Trophoblast cell (in vitro differentiated cells and primary cell): Measurements from ENCODE around the gene SKI.

Experiments
- DNase-seq, 2 donors: peaks; one replicate each; pipeline ENCODE4 v3.0.0-alpha.2; 2016
- H2AFZ ChIP-seq: 2 replicates; pipeline ENCODE4 v1.6.1; 2013; ENCODE audit warnings: low read length, moderate library complexity, mild to moderate bottlenecking; ENCODE audit not compliant: insufficient read depth, poor library complexity
- H2AK5ac ChIP-seq: 2 replicates; pipeline ENCODE4 v1.6.1; 2013; ENCODE audit warnings: mild to moderate bottlenecking, low read length
- H2BK120ac ChIP-seq: 2 replicates; pipeline ENCODE4 v1.6.1; 2013; ENCODE audit warnings: low read length, mild to moderate bottlenecking, moderate library complexity; ENCODE audit not compliant: insufficient read depth, poor library complexity
- H2BK12ac ChIP-seq: 2 replicates; pipeline ENCODE4 v1.6.1; 2013; ENCODE audit warnings: mild to moderate bottlenecking, low read length, moderate library complexity
- H2BK5ac ChIP-seq: 2 replicates; pipeline ENCODE4 v1.6.1; 2013; ENCODE audit warnings: low read length, low read depth, moderate library complexity, mild to moderate bottlenecking; ENCODE audit not compliant: poor library complexity
- H3K14ac ChIP-seq: 2 replicates; pipeline ENCODE4 v1.6.1; 2013; ENCODE audit warnings: mild to moderate bottlenecking, low read length
- H3K18ac ChIP-seq: 2 replicates; pipeline ENCODE4 v1.6.1; 2013; ENCODE audit warnings: mild to moderate bottlenecking, low read length
- H3K23ac ChIP-seq: 2 replicates; pipeline ENCODE4 v1.6.1; 2013; ENCODE audit warnings: low read length
- H3K27ac ChIP-seq: 2 replicates; pipeline ENCODE4 v1.5.1; 2013; ENCODE audit warnings: low read depth, mild to moderate bottlenecking, inconsistent platforms, low read length, moderate library complexity
- H3K27me3 ChIP-seq: 2 replicates; pipeline ENCODE4 v1.6.1; 2013; ENCODE audit warnings: inconsistent platforms, mild to moderate bottlenecking, low read length, moderate library complexity; ENCODE audit not compliant: insufficient read depth
- H3K36me3 ChIP-seq, 2 experiments: 1 replicate in 1 of 2; 2 replicates in 1 of 2; pipeline ENCODE4 v1.6.1; 2013; ENCODE audit warnings: low read length in 2 of 2, mild to moderate bottlenecking in 2 of 2, moderate library complexity in 1 of 2; ENCODE audit not compliant: insufficient read depth in 2 of 2, control insufficient read depth in 1 of 2
- H3K4ac ChIP-seq: 2 replicates; pipeline ENCODE4 v1.6.1; 2013; ENCODE audit warnings: low read depth, mild to moderate bottlenecking, low read length, moderate library complexity
- H3K4me1 ChIP-seq, 2 experiments: 1 replicate in 1 of 2; 2 replicates in 1 of 2; pipeline ENCODE4 v1.6.1; 2013; ENCODE audit warnings: low read length in 2 of 2, mild to moderate bottlenecking in 2 of 2, moderate library complexity in 1 of 2; ENCODE audit not compliant: insufficient read depth in 2 of 2, control insufficient read depth in 1 of 2
- H3K4me2 ChIP-seq: 2 replicates; pipeline ENCODE4 v1.6.1; 2013; ENCODE audit warnings: inconsistent platforms, mild to moderate bottlenecking, low read length, moderate library complexity
- H3K4me3 ChIP-seq: 2 replicates; pipeline ENCODE4 v1.5.1; 2013; ENCODE audit warnings: mild to moderate bottlenecking, low read depth, low read length, inconsistent platforms
- H3K79me1 ChIP-seq: one replicate; pipeline ENCODE4 v1.6.1; 2013; ENCODE audit warnings: low read length
- H3K79me2 ChIP-seq: 2 replicates; pipeline ENCODE4 v1.6.1; 2013; ENCODE audit warnings: low read length, mild to moderate bottlenecking; ENCODE audit not compliant: control insufficient read depth, insufficient read depth, poor library complexity
- H3K9ac ChIP-seq: 2 replicates; pipeline ENCODE4 v1.6.1; 2013; ENCODE audit warnings: mild to moderate bottlenecking, low read length
- H3K9me3 ChIP-seq: 2 replicates; pipeline ENCODE4 v1.6.1; 2013; ENCODE audit warnings: low read depth, mild to moderate bottlenecking, control low read depth, inconsistent platforms, low read length; ENCODE audit not compliant: insufficient read depth
- H4K12ac ChIP-seq: 2 replicates; pipeline ENCODE4 v1.6.1; 2013; ENCODE audit warnings: low read depth, mild to moderate bottlenecking, low read length, moderate library complexity
- H4K8ac ChIP-seq: 2 replicates; pipeline ENCODE4 v1.6.1; 2013; ENCODE audit warnings: low read depth, mild to moderate bottlenecking, low read length, moderate library complexity
- H4K91ac ChIP-seq: one replicate; pipeline ENCODE4 v1.6.1; 2013; ENCODE audit warnings: low read depth, mild to moderate bottlenecking, low read length, moderate library complexity
- WGBS: extraction: QIAGEN DNeasy Blood & Tissue Kit; methylation state at CpG from one replicate; pipeline ENCODE4 v1.1.7; 2013; ENCODE audit warnings: missing lambda C conversion rate; ENCODE audit not compliant: insufficient read length, insufficient coverage; ENCODE audit errors: extremely low coverage; 5-methylcytosine and 5-hydroxymethylcytosine counted together

Gene SKI

DNA sequence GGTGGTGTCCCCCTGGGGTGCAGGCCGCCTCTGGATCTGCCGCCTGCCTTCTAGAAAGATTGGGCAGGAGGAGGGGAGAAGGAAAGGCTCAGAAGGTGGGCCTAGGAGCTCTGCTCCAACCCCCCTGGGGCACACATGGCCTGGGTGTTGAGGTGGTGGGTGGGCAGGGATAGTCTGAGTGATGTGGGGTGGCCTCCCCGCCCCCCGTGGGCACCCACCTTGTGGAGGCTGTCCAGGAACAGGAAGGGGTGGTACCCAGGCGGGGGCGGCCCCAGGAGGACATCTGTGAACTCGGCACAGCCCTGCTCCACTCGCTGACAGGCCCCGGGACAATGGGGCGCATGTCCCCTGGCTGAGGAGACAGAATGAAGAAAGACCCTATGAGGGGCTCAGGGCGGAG, 108.4 kb downstream of the SKI start:
- Histone ChIP-seq H4K8ac (no peak overlapping the region), H3K23ac (no peak overlapping the region), H2BK120ac (no peak overlapping the region), H3K4ac (no peak overlapping the region), H3K4me2 (no peak overlapping the region), H4K12ac (no peak overlapping the region), H2BK5ac (no peak overlapping the region), H3K9me3 (peaks cover 6% of the 10 kb centered on the region), H3K79me2 (no peaks in the 10 kb centered on the region), H3K14ac (no peak overlapping the region), H2AK5ac (no peak overlapping the region), H3K4me1 (no peaks in the 10 kb centered on the region), H4K91ac (no peak overlapping the region), H3K79me1 (no peaks in the 10 kb centered on the region), H3K27ac (no peak overlapping the region), H3K9ac (no peak overlapping the region), H3K18ac (no peak overlapping the region), H2AFZ (no peak overlapping the region), H3K4me3 (no peak overlapping the region), H3K27me3 (no peaks in the 10 kb centered on the region), H3K36me3 (no peaks in the 10 kb centered on the region), H2BK12ac (no peak overlapping the region)
- no peak for DNase-seq
- WGBS = no CpG with 5 or more reads among the region's 11 CpGs

DNA sequence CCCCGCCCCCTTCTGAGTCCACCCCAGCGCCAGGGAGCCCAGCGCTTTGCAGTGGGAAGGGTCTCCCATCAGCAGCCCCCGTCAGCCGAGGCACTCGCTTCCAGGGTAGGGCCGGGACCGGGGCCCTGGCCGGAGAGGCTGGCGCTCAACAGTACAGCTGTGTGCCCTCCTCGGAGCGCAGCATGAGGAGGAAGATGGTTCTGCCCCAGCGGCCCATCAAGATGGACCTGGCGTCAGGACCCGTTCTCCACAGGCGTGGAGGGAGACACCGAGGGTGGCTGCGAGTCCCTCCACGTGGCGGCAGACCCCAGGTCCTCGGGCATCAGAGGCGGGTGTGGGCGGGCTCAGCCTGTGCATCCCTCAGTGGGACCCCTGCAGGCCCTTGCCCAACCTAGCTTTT, 109.0 kb downstream of the SKI start:
- WGBS = no CpG with 5 or more reads among the region's 23 CpGs
- Histone ChIP-seq H3K9me3 (peaks cover 1% of the 10 kb centered on the region), H3K79me1 (no peaks in the 10 kb centered on the region), H3K4me2 (no peak overlapping the region), H4K8ac (no peak overlapping the region), H3K4me3 (no peak overlapping the region), H3K14ac (no peak overlapping the region), H3K27ac (no peak overlapping the region), H3K23ac (no peak overlapping the region), H3K4ac (no peak overlapping the region), H3K36me3 (no peaks in the 10 kb centered on the region), H3K27me3 (no peaks in the 10 kb centered on the region), H2BK120ac (no peak overlapping the region), H3K79me2 (no peaks in the 10 kb centered on the region), H3K4me1 (no peaks in the 10 kb centered on the region), H2BK5ac (no peak overlapping the region), H3K9ac (no peak overlapping the region), H4K91ac (no peak overlapping the region), H4K12ac (no peak overlapping the region), H3K18ac (no peak overlapping the region), H2AK5ac (no peak overlapping the region), H2BK12ac (no peak overlapping the region), H2AFZ (no peak overlapping the region)
- no peak for DNase-seq

DNA sequence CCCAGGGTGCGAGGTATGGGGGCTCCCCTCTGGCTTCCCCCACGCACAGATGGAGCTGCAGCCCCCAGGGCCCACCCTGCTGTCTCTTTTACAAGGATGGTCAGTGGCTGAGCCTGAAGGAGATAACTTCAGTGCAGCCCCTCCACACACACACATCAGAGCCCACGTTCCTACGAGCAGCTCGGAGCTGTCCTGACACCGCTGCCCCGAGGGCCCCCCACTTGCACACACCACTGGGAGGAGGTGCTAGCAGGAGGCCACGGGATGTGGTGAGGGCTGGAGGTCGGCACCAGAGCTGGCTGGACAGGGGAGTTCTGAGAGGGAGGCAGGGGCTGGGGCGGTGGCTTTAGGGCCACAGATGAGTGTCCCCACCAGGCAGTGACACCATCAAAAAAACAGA, 109.4 kb downstream of the SKI start:
- no peak overlapping the region for H2BK12ac ChIP-seq
- no peak overlapping the region for H2BK5ac ChIP-seq
- H3K9me3 ChIP-seq = no peaks in the 10 kb centered on the region
- H4K8ac ChIP-seq = no peak overlapping the region
- H2BK120ac ChIP-seq = no peak overlapping the region
- H3K14ac ChIP-seq = no peak overlapping the region
- H4K91ac ChIP-seq = no peak overlapping the region
- no peak overlapping the region for H2AFZ ChIP-seq
- H3K27ac ChIP-seq = no peak overlapping the region
- H3K79me2 ChIP-seq = no peaks in the 10 kb centered on the region
- H3K27me3 ChIP-seq = no peaks in the 10 kb centered on the region
- H3K18ac ChIP-seq = no peak overlapping the region
- no peaks in the 10 kb centered on the region for H3K4me1 ChIP-seq
- H3K4me3 ChIP-seq = no peak overlapping the region
- H3K23ac ChIP-seq = no peak overlapping the region
- H2AK5ac ChIP-seq = no peak overlapping the region
- DNase-seq = no peak
- H3K4ac ChIP-seq = no peak overlapping the region
- H3K9ac ChIP-seq = no peak overlapping the region
- no peak overlapping the region for H3K4me2 ChIP-seq
- H3K36me3 ChIP-seq = no peaks in the 10 kb centered on the region
- WGBS = no CpG with 5 or more reads among the region's 10 CpGs
- no peak overlapping the region for H4K12ac ChIP-seq
- H3K79me1 ChIP-seq = no peaks in the 10 kb centered on the region

DNA sequence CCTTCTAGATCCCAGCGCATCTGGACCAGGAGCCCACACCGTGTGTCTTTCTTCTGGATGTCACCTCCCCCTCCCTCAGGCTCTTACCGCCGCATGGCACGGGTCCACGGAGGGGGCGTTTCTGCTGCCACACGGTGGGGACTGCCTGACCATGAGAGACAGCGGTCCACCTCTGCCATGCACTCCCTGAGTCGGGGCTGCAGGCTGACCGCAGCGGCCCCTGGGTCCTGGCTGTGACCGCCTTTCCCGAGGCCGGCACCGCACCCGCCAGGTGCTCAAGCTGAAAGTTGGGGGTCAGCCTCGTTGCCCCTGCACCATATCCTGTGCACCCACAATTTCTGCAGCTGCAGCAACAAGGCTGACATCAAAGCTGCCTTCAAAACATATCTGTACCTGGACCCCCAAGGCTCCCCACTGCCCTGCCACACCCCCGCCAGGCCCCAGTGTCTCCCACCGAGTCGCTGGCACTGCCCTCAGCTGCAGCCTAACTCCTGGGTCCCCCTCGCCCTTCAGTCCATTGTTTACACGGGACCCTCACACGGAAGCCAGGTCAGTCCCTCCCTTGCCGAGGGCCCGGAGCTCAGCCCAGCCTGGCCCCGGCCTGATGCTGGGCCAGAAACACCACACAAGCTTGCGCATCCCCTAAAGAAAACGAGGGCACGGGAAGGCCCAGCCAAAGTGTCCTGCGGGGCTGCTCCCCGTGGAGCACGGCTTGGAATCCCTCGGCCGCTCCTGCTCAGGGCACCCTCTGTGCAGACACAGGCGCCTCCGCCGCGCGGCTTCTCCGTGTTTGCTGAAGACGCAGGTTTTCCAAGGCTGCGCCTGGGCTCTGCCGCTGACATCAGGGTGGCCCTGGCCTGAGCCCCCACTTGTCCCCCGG, 111.3 kb downstream of the SKI start:
- H4K12ac ChIP-seq = no peak overlapping the region
- no peak overlapping the region for H3K4me2 ChIP-seq
- H2AFZ ChIP-seq = no peak overlapping the region
- H2BK120ac ChIP-seq = no peak overlapping the region
- H3K79me1 ChIP-seq = no peaks in the 10 kb centered on the region
- H3K14ac ChIP-seq = no peak overlapping the region
- no peaks in the 10 kb centered on the region for H3K36me3 ChIP-seq
- H3K4me1 ChIP-seq = no peaks in the 10 kb centered on the region
- no peaks in the 10 kb centered on the region for H3K9me3 ChIP-seq
- H4K91ac ChIP-seq = no peak overlapping the region
- H3K18ac ChIP-seq = no peak overlapping the region
- no peak for DNase-seq
- no peak overlapping the region for H3K9ac ChIP-seq
- no peak overlapping the region for H3K27ac ChIP-seq
- WGBS = no CpG with 5 or more reads among the region's 45 CpGs
- no peak overlapping the region for H3K23ac ChIP-seq
- H3K27me3 ChIP-seq = no peaks in the 10 kb centered on the region
- no peak overlapping the region for H2BK5ac ChIP-seq
- H3K79me2 ChIP-seq = no peaks in the 10 kb centered on the region
- H2BK12ac ChIP-seq = no peak overlapping the region
- H3K4ac ChIP-seq = no peak overlapping the region
- no peak overlapping the region for H2AK5ac ChIP-seq
- H4K8ac ChIP-seq = no peak overlapping the region
- H3K4me3 ChIP-seq = no peak overlapping the region
